HepG2 (cell line): Measurements from ENCODE around the gene MRGPRG. TPM values are rescaled to one million over a fixed set of nuclear protein-coding genes. Genes with fewer than 3 reads are reported as not detected.

Source experiments
- ATAC-seq: fragments of 200-7000 bp; cut with Tn5 transposase; 3 replicates; pipeline ENCODE4 v1.9.1; 2020; ENCODE audit warnings: mild to moderate bottlenecking, moderate library complexity
- BruUV-seq: library from RNA; stranded (reverse); fragments of 400-500 nt; replicated peaks from 2 replicates; lab custom pipeline; 2021; lab: Mats Ljungman, UMichigan
- CTCF ChIA-PET: fragments of 300-600 bp; formaldehyde crosslinking; extraction: SDS; loops from one replicate; lab custom pipeline; 2021; ENCODE audit warnings: low total read pairs, inconsistent platforms, low intra/inter-chr PET ratio; lab: Yijun Ruan, JAX
- POLR2A ChIA-PET: fragments of 350-600 bp; sonication (Branson Sonifier 250); formaldehyde crosslinking; loops from one replicate; lab custom pipeline; 2020; ENCODE audit warnings: antibody characterized with exemption, inconsistent platforms; lab: Yijun Ruan, JAX
- DNase-seq: peaks from one replicate; pipeline ENCODE4 v3.0.0-alpha.2; 2015; ENCODE audit warnings: low spot score
- FAIRE-seq: peaks from 3 replicates; lab custom pipeline; 2011; peaks lifted over from hg19 to GRCh38; lab: Jason Lieb, UNC
- H2AFZ ChIP-seq: one replicate; pipeline ENCODE4 v1.6.1; 2011; ENCODE audit warnings: low read length, inconsistent platforms
- H3K27ac ChIP-seq: fragments of 300-600 bp; 3 replicates; pipeline ENCODE4 v1.8.0; 2011; ENCODE audit warnings: mixed run types, mild to moderate bottlenecking, mixed read lengths, low read length, inconsistent platforms; ENCODE audit not compliant: insufficient read depth; ENCODE audit errors: extremely low read length
- H3K27me3 ChIP-seq, 2 experiments: fragments of 200-600 bp in 1 of 2; 2 replicates in 1 of 2; 3 replicates in 1 of 2; pipeline versions ENCODE4 v1.6.0 to v1.8.0; 2011; ENCODE audit warnings: low read length in 2 of 2, mild to moderate bottlenecking in 2 of 2, moderate library complexity in 2 of 2, inconsistent platforms in 1 of 2; ENCODE audit not compliant: insufficient read depth in 2 of 2, control insufficient read depth in 1 of 2
- H3K36me3 ChIP-seq, 2 experiments: fragments of 200-600 bp in 1 of 2; replicated peaks in 1 of 2; 2 replicates in 1 of 2; 3 replicates in 1 of 2; pipeline versions ENCODE4 v1.5.1 to v1.8.0; 2011; ENCODE audit warnings: low read length in 2 of 2, inconsistent platforms in 1 of 2; ENCODE audit not compliant: insufficient read depth in 2 of 2, control insufficient read depth in 1 of 2
- H3K4me1 ChIP-seq: 2 replicates; pipeline ENCODE4 v1.5.1; 2012; ENCODE audit warnings: low read length, inconsistent platforms; ENCODE audit not compliant: insufficient read depth
- H3K4me2 ChIP-seq: 2 replicates; pipeline ENCODE4 v1.6.0; 2011; ENCODE audit warnings: low read depth, low read length, inconsistent platforms
- H3K4me3 ChIP-seq, 3 experiments: fragments of 200-600 bp in 1 of 3; sonication (generic), shearing (Covaris generic) in 1 of 3; replicated peaks in 1 of 3; 2 replicates each; pipeline ENCODE4 v1.5.1; 2011 to 2016; ENCODE audit warnings: low read length in 3 of 3, inconsistent platforms in 2 of 3, low read depth in 2 of 3, mild to moderate bottlenecking in 2 of 3, control low read depth in 1 of 3, mixed read lengths in 1 of 3; ENCODE audit not compliant: insufficient read depth in 1 of 3
- H3K79me2 ChIP-seq: one replicate; pipeline ENCODE4 v1.6.1; 2011; ENCODE audit warnings: low read length, inconsistent platforms; ENCODE audit not compliant: insufficient read depth
- H3K9ac ChIP-seq: 2 replicates; pipeline ENCODE4 v1.6.0; 2011; ENCODE audit warnings: mild to moderate bottlenecking, low read depth, low read length, inconsistent platforms; ENCODE audit not compliant: insufficient read depth
- H3K9me3 ChIP-seq: 2 replicates; pipeline ENCODE4 v1.5.1; 2012; ENCODE audit warnings: mild to moderate bottlenecking, low read length
- H4K20me1 ChIP-seq: 2 replicates; pipeline ENCODE4 v1.6.0; 2011; ENCODE audit warnings: inconsistent platforms, mild to moderate bottlenecking, low read length, moderate library complexity; ENCODE audit not compliant: insufficient read depth
- BCL3 ChIP-seq: sonication (generic); formaldehyde crosslinking; IDR thresholded peaks from 2 replicates; pipeline ENCODE4 v1.5.1; 2020; ENCODE audit warnings: mild to moderate bottlenecking, missing genetic modification reagents, moderate library complexity
- GABPA ChIP-seq, 2 experiments: IDR thresholded peaks; 2 replicates each; pipeline ENCODE4 v1.6.1; 2011 to 2016; ENCODE audit warnings: low read depth in 2 of 2, low read length in 1 of 2, missing biosample characterization in 1 of 2, missing genetic modification characterization in 1 of 2
- KAT2B ChIP-seq: fragments of 150-350 bp; IDR thresholded peaks from 2 replicates; pipeline ENCODE4 v1.6.1; 2014; ENCODE audit warnings: low read depth, low read length, borderline replicate concordance
- KDM6A ChIP-seq: IDR thresholded peaks from 2 replicates; pipeline ENCODE4 v1.6.1; 2016; ENCODE audit warnings: low read depth
- MNT ChIP-seq: fragments of 450-650 bp; IDR thresholded peaks from 2 replicates; pipeline ENCODE4 v1.6.1; 2016
- NFAT5 ChIP-seq: sonication (generic); formaldehyde crosslinking; IDR thresholded peaks from 2 replicates; pipeline ENCODE4 v1.4.0; 2020; ENCODE audit warnings: missing genetic modification reagents
- ZNF710 ChIP-seq: sonication (generic); formaldehyde crosslinking; IDR thresholded peaks from 2 replicates; pipeline ENCODE4 v1.5.0; 2020; ENCODE audit warnings: mild to moderate bottlenecking, missing genetic modification reagents, borderline replicate concordance
- WGBS: methylation state at CpG from one replicate; pipeline ENCODE4 v1.1.6; 2017; ENCODE audit warnings: low lambda C conversion rate; 5-methylcytosine and 5-hydroxymethylcytosine counted together
- in situ Hi-C: cut with HindIII; loops from 2 replicates; pipeline ENCODE4 v1.10.0; 2017; ENCODE audit warnings: low pct_unique_long_range_greater_than_20kb; ENCODE audit not compliant: extremely low pct_ligation_motif_present
- intact Hi-C: fragments of 100-400 bp; cut with micrococcal nuclease; formaldehyde crosslinking; loops from one replicate; pipeline ENCODE4 v1.10.0; 2022; ENCODE audit not compliant: unreplicated experiment
- polyA plus RNA-seq, 8 experiments: library from polyadenylated mRNA; depleted of rRNA in 3 of 8; stranded (reverse) in 7 of 8; unstranded in 1 of 8; fragments of >200 nt; fragmentation: Illumina TruSeq in 4 of 8; extraction: Trizol in 4 of 8; gene quantifications; 2 replicates each; pipeline versions ENCODE4 v1.2.1 to v1.2.3, GENCODE V29; 2011 to 2016; ENCODE audit warnings: low read depth in 4 of 8, missing spikeins in 1 of 8, mixed read lengths in 1 of 8; ENCODE audit not compliant: insufficient read depth in 1 of 8
- total RNA-seq, 5 experiments: library from RNA; depleted of rRNA; stranded (reverse); fragments of >200 nt; fragmentation: Illumina TruSeq; extraction: Trizol; gene quantifications; 2 replicates each; pipeline ENCODE4 v1.2.3, GENCODE V29; 2016; ENCODE audit warnings: low read depth in 1 of 5

The MRGPRG gene
- total and polyA plus RNA-seq, 2 of the 13 experiments (the other 11 are each of a cell fraction or from before 2014, with no cell fraction given), result not detected

- intact Hi-C loops (no loop called here), in situ Hi-C loops (no loop called here)
- Histone ChIP-seq H3K27ac (no peak overlapping the region), H3K36me3 (no peaks in the 10 kb centered on the region), H3K4me3 (no peak overlapping the region), H3K9ac (no peak overlapping the region), H3K79me2 (no peaks in the 10 kb centered on the region), H3K4me1 (no peaks in the 10 kb centered on the region), H3K4me2 (no peak overlapping the region), H3K27me3 (peaks cover 21 to 91% of the 10 kb centered on the region in 2 experiments), H4K20me1 (no peaks in the 10 kb centered on the region), H3K9me3 (no peaks in the 10 kb centered on the region), H2AFZ (no peak overlapping the region)
- FAIRE-seq (no peak), ATAC-seq (no peak), DNase-seq (no peak)
- WGBS, result 39% methylated on average over 18 of the region's 21 CpGs
- ChIA-PET POLR2A (no interaction called here), CTCF (no interaction called here)
- no peak for TF ChIP-seq KAT2B
- no peak for TF ChIP-seq GABPA (IDR thresholded peaks at IDR 0.05; ENCODE audit: low read depth, low read length)
- TF ChIP-seq GABPA (CRISPR knock-in tag; IDR thresholded peaks at IDR 0.05; ENCODE audit: low read depth), result no peak
- TF ChIP-seq NFAT5 (CRISPR knock-in tag), result no peak
- 0 out of 2 replicates have a peak, but pooled peaks have one; percentile 5 for TF ChIP-seq MNT
- no peak for TF ChIP-seq BCL3
- TF ChIP-seq KDM6A (CRISPR knock-in tag), result no peak
- TF ChIP-seq ZNF710 (CRISPR knock-in tag), result no peak
- BruUV-seq, result no TSS peak
These were observed 5.9 kb upstream of the MRGPRG start for GRCh38 chr11:3224401-3225057.
